ENCODE data around the gene ADAMTS14. TPM values are rescaled to one million over a fixed set of nuclear protein-coding genes. Genes with fewer than 3 reads are reported as not detected.

The ADAMTS14 gene
- total RNA-seq, 2 experiments from 2014 or later = 0.03 TPM; not detected in 1

DNA sequence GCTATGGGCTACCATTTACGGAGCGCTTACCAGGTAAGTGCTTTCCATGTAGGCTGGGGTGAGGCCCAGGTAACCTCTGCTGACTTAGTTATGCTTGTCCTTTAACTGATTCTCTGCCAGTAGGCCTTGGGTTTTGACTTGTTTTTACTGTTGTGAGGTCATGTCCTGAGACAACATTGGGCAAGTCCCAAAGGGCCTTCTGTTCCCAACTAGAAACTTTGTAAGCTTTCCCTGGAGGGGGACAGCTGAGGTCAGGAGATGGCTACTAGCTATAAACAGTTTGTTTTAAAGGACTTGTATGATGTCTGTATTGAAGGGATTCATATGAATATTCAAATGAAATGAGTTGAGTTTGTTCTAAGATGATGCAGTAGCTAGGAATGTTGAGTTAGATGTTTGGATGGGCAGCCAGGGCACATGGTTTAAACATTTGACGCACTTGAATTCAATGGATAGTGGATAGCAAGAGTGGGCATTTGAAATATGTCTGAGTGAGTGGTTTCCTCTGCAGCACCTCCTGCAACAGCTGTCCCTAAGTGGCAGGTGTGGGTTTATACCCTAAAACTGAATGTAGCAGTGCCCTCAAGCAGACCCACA, 133.4 kb downstream of the ADAMTS14 start:
- BruUV-seq (replicated peaks) = no TSS peak
- no peak overlapping the region for H2AFZ ChIP-seq (ENCODE audit: low read length)
- H3K9me3 ChIP-seq (ENCODE audit: low read length) = no peaks in the 10 kb centered on the region
- no peak for DNase-seq (ENCODE audit: low spot score)
- H3K4me3 ChIP-seq (ENCODE audit: low read depth, low read length, poor library complexity, severe bottlenecking) = no peak overlapping the region
- H3K36me3 ChIP-seq (ENCODE audit: insufficient read depth, low read length) = no peaks in the 10 kb centered on the region
- TF ChIP-seq, protein P1, sequence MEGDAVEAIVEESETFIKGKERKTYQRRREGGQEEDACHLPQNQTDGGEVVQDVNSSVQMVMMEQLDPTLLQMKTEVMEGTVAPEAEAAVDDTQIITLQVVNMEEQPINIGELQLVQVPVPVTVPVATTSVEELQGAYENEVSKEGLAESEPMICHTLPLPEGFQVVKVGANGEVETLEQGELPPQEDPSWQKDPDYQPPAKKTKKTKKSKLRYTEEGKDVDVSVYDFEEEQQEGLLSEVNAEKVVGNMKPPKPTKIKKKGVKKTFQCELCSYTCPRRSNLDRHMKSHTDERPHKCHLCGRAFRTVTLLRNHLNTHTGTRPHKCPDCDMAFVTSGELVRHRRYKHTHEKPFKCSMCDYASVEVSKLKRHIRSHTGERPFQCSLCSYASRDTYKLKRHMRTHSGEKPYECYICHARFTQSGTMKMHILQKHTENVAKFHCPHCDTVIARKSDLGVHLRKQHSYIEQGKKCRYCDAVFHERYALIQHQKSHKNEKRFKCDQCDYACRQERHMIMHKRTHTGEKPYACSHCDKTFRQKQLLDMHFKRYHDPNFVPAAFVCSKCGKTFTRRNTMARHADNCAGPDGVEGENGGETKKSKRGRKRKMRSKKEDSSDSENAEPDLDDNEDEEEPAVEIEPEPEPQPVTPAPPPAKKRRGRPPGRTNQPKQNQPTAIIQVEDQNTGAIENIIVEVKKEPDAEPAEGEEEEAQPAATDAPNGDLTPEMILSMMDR (conservative IDR thresholded peaks at IDR 0.05; ENCODE audit: low read length) = no peak
- TF ChIP-seq EZH2phosphoT487 (IDR thresholded peaks at IDR 0.05; ENCODE audit: borderline replicate concordance, low read depth, low read length) = no peak
- intact Hi-C loops (cut with micrococcal nuclease; ENCODE audit: unreplicated experiment) = no loop called here
- no peak overlapping the region for H3K4me2 ChIP-seq (ENCODE audit: low read length)
- no peaks in the 10 kb centered on the region for H3K79me2 ChIP-seq (ENCODE audit: insufficient read depth, low read depth, low read length)
- no peak overlapping the region for H3K27ac ChIP-seq (ENCODE audit: low read depth, low read length, poor library complexity, severe bottlenecking)
- POLR2A ChIA-PET = no interaction called here
- CTCF ChIA-PET (ENCODE audit: unreplicated experiment) = interaction anchor here (0.7 kb wide), 1 partner anchor 257 kb away, joined by 3 read pairs; no protein-coding TSS in a partner anchor
- H3K9me2 ChIP-seq (ENCODE audit: insufficient read depth, low read length) = no peaks in the 10 kb centered on the region
- H4K20me1 ChIP-seq (ENCODE audit: insufficient read depth, low read length) = no peaks in the 10 kb centered on the region
- H3K4me1 ChIP-seq (ENCODE audit: insufficient read depth, low read length, poor library complexity, severe bottlenecking) = no peaks in the 10 kb centered on the region

DNA sequence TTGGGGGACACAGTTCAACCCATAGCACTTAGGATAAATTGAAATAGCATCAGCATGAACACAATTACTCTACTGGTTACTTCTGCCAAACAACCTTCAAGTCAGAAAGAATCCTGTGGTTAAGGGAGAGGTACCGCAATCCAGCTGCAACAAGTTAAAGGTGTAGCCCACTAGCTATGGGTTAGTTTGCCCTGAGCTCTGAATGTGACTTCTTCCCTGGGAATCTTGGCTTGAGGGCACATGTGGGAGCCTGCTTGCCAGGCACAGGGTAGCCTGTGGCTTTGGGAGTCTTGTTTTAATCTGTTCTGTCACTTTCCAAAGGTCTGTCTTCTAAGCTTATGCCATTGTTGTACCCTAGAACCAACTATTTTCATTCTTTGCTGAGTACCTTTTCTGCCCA, 134.5 kb downstream of the ADAMTS14 start:
- CTCF ChIA-PET (ENCODE audit: unreplicated experiment) = no interaction called here
- no peak for DNase-seq (ENCODE audit: low spot score)

DNA sequence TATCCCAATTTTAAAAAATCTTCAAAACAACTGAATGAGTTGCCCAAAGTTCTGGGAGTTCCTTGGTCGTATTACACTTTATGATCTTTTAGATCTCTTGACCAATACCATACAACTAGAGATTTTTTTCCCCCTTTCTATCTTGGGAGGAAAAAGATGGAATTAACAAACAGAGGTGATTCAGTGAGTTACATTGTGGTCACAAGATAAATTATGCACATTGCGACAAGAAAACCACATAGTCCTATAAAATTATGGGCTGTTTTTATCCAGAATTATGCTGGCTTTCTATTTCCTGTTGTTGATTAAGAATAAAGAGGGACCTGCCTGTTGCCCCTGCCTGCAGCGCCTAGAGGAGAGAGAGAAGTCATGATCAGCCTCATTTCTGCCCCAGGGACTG, 135.2 kb downstream of the ADAMTS14 start:
- TF ChIP-seq, protein P1 (conservative IDR thresholded peaks at IDR 0.05; ENCODE audit: low read length) = no peak
- no peak for TF ChIP-seq EZH2phosphoT487 (IDR thresholded peaks at IDR 0.05; ENCODE audit: borderline replicate concordance, low read depth, low read length)
- ChIA-PET POLR2A (interaction anchor here (0.5 kb wide), 1 partner anchor 28 kb away, joined by 3 read pairs; no protein-coding TSS in a partner anchor), CTCF (ENCODE audit: unreplicated experiment) (no interaction called here)
- no peaks in the 10 kb centered on the region for H3K79me2 ChIP-seq (ENCODE audit: insufficient read depth, low read depth, low read length)
- no peak overlapping the region for H3K4me3 ChIP-seq (ENCODE audit: low read depth, low read length, poor library complexity, severe bottlenecking)
- no peak overlapping the region for H3K4me2 ChIP-seq (ENCODE audit: low read length)
- H3K9me3 ChIP-seq (ENCODE audit: low read length) = no peaks in the 10 kb centered on the region
- BruUV-seq (replicated peaks) = no TSS peak
- no peak overlapping the region for H2AFZ ChIP-seq (ENCODE audit: low read length)
- H4K20me1 ChIP-seq (ENCODE audit: insufficient read depth, low read length) = no peaks in the 10 kb centered on the region
- H3K9me2 ChIP-seq (ENCODE audit: insufficient read depth, low read length) = no peaks in the 10 kb centered on the region
- H3K36me3 ChIP-seq (ENCODE audit: insufficient read depth, low read length) = no peaks in the 10 kb centered on the region
- H3K27ac ChIP-seq (ENCODE audit: low read depth, low read length, poor library complexity, severe bottlenecking) = no peak overlapping the region
- DNase-seq (ENCODE audit: low spot score) = no peak
- intact Hi-C loops (cut with micrococcal nuclease; ENCODE audit: unreplicated experiment) = no loop called here
- H3K4me1 ChIP-seq (ENCODE audit: insufficient read depth, low read length, poor library complexity, severe bottlenecking) = no peaks in the 10 kb centered on the region

More for the DNA sequence above, 134.5 kb downstream of the ADAMTS14 start:
- BruUV-seq (replicated peaks) = no TSS peak
- Histone ChIP-seq H3K27ac (ENCODE audit: low read depth, low read length, poor library complexity, severe bottlenecking) (no peak overlapping the region), H3K36me3 (ENCODE audit: insufficient read depth, low read length) (no peaks in the 10 kb centered on the region), H3K4me2 (ENCODE audit: low read length) (no peak overlapping the region), H2AFZ (ENCODE audit: low read length) (no peak overlapping the region), H3K79me2 (ENCODE audit: insufficient read depth, low read depth, low read length) (no peaks in the 10 kb centered on the region), H4K20me1 (ENCODE audit: insufficient read depth, low read length) (no peaks in the 10 kb centered on the region), H3K9me2 (ENCODE audit: insufficient read depth, low read length) (no peaks in the 10 kb centered on the region), H3K4me3 (ENCODE audit: low read depth, low read length, poor library complexity, severe bottlenecking) (no peak overlapping the region), H3K9me3 (ENCODE audit: low read length) (no peaks in the 10 kb centered on the region), H3K4me1 (ENCODE audit: insufficient read depth, low read length, poor library complexity, severe bottlenecking) (no peaks in the 10 kb centered on the region)
- no peak for TF ChIP-seq EZH2phosphoT487 (IDR thresholded peaks at IDR 0.05; ENCODE audit: borderline replicate concordance, low read depth, low read length)
- TF ChIP-seq, protein P1 (conservative IDR thresholded peaks at IDR 0.05; ENCODE audit: low read length) = no peak
- intact Hi-C loops (cut with micrococcal nuclease; ENCODE audit: unreplicated experiment) = no loop called here
- POLR2A ChIA-PET = no interaction called here

Data from OCI-LY7 (cell line).